Mesendoderm (in vitro differentiated cells): ENCODE data around the gene LY6G5B. TPM values are rescaled to one million over a fixed set of nuclear protein-coding genes. Genes with fewer than 3 reads are reported as not detected.
A peak's percentile ranks its signal among the peaks of the same experiment; 100 is the strongest.

Experiments
- DNase-seq: peaks from one replicate; pipeline ENCODE4 v3.0.0; 2013
- H2AK5ac ChIP-seq: 2 replicates; pipeline ENCODE4 v1.6.1; 2013; ENCODE audit warnings: low read length, inconsistent platforms
- H2BK120ac ChIP-seq: 2 replicates; pipeline ENCODE4 v1.6.1; 2013; ENCODE audit warnings: low read depth, mild to moderate bottlenecking, low read length, moderate library complexity, mixed read lengths
- H2BK15ac ChIP-seq: replicated peaks from 2 replicates; pipeline ENCODE4 v1.6.1; 2013; ENCODE audit warnings: low read depth, mild to moderate bottlenecking, moderate library complexity
- H2BK5ac ChIP-seq: 2 replicates; pipeline ENCODE4 v1.6.1; 2013; ENCODE audit warnings: low read length, inconsistent platforms
- H3K18ac ChIP-seq: 2 replicates; pipeline ENCODE4 v1.6.1; 2013; ENCODE audit warnings: mild to moderate bottlenecking, low read length, mixed read lengths
- H3K23ac ChIP-seq: one replicate; pipeline ENCODE4 v1.6.1; 2013; ENCODE audit warnings: low read length
- H3K27ac ChIP-seq: 2 replicates; pipeline ENCODE4 v1.5.1; 2013; ENCODE audit warnings: low read depth, mild to moderate bottlenecking, inconsistent platforms, low read length, moderate library complexity
- H3K27me3 ChIP-seq: 2 replicates; pipeline ENCODE4 v1.6.1; 2013; ENCODE audit warnings: low read length, control low read depth, mild to moderate bottlenecking, inconsistent platforms; ENCODE audit not compliant: insufficient read depth, poor library complexity
- H3K36me3 ChIP-seq: 2 replicates; pipeline ENCODE4 v1.6.1; 2013; ENCODE audit warnings: low read length, inconsistent platforms; ENCODE audit not compliant: control insufficient read depth, insufficient read depth
- H3K4ac ChIP-seq: one replicate; pipeline ENCODE4 v1.6.1; 2013; ENCODE audit warnings: low read depth, mild to moderate bottlenecking, low read length, moderate library complexity
- H3K4me1 ChIP-seq: 2 replicates; pipeline ENCODE4 v1.6.1; 2013; ENCODE audit warnings: low read depth, low read length, inconsistent platforms; ENCODE audit not compliant: control insufficient read depth
- H3K4me2 ChIP-seq: 2 replicates; pipeline ENCODE4 v1.6.1; 2013; ENCODE audit warnings: low read length
- H3K4me3 ChIP-seq: 2 replicates; pipeline ENCODE4 v1.5.1; 2013; ENCODE audit warnings: mild to moderate bottlenecking, low read length
- H3K56ac ChIP-seq: one replicate; pipeline ENCODE4 v1.6.1; 2013; ENCODE audit warnings: low read length
- H3K79me1 ChIP-seq: 2 replicates; pipeline ENCODE4 v1.6.1; 2013; ENCODE audit warnings: low read length, inconsistent platforms
- H3K79me2 ChIP-seq: 2 replicates; pipeline ENCODE4 v1.6.1; 2013; ENCODE audit warnings: mild to moderate bottlenecking, low read length; ENCODE audit not compliant: control insufficient read depth, insufficient read depth
- H3K9ac ChIP-seq: 2 replicates; pipeline ENCODE4 v1.6.1; 2013; ENCODE audit warnings: low read length, inconsistent platforms
- H4K5ac ChIP-seq: one replicate; pipeline ENCODE4 v1.6.1; 2013; ENCODE audit warnings: low read length
- H4K8ac ChIP-seq: one replicate; pipeline ENCODE4 v1.6.1; 2013; ENCODE audit warnings: low read depth, mild to moderate bottlenecking, control low read depth, low read length, moderate library complexity
- WGBS: extraction: QIAGEN DNeasy Blood & Tissue Kit; methylation state at CpG from one replicate; pipeline ENCODE4 v1.1.7; 2013; ENCODE audit warnings: low lambda C conversion rate, missing lambda C conversion rate; ENCODE audit not compliant: insufficient coverage; ENCODE audit errors: extremely low coverage; 5-methylcytosine and 5-hydroxymethylcytosine counted together
- polyA plus RNA-seq, 2 experiments: library from polyadenylated mRNA; stranded (reverse); fragments of 200-250 nt; gene quantifications; one replicate each; pipeline ENCODE4 v1.2.3, GENCODE V29; 2013

The LY6G5B gene, protein sequence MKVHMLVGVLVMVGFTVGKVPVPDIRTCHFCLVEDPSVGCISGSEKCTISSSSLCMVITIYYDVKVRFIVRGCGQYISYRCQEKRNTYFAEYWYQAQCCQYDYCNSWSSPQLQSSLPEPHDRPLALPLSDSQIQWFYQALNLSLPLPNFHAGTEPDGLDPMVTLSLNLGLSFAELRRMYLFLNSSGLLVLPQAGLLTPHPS
- polyA plus RNA-seq (2013, experiment 1 of 2) = 10.5 TPM
- 12.0 TPM for polyA plus RNA-seq (2013, experiment 2 of 2)

DNA sequence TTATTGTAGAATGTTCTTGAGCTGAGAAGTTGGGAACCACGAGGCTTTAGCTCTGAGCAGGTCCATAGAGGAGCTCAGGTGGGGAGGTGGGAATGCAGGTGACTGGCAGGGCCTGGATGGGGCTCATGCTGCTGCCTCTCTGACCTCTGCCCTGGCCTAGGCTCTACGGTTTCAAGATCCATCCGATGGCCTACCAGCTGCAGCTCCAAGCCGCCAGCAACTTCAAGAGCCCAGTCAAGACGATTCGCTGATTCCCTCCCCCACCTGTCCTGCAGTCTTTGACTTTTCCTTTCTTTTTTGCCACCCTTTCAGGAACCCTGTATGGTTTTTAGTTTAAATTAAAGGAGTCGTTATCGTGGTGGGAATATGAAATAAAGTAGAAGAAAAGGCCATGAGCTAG, at the start of gene LY6G5B:
LY6G5B (plus strand) TSS at position 301 of the 400 bp plus-strand sequence. CDS start 975 bp downstream, outside the sequence.
- Histone ChIP-seq H4K5ac (no peak within 1 kb of the TSS), H3K4me3 (no peak within 1 kb of the TSS), H3K4me1 (peaks cover 3% of the 10 kb centered on the region), H4K8ac (no peak within 1 kb of the TSS), H3K27ac (no peak within 1 kb of the TSS), H3K27me3 (no peaks in the 10 kb centered on the region), H3K79me2 (peaks cover 24% of the 10 kb centered on the region), H2BK120ac (no peak within 1 kb of the TSS), H2BK15ac (no peak within 1 kb of the TSS), H3K9ac (no peak within 1 kb of the TSS), H2BK5ac (no peak within 1 kb of the TSS), H3K56ac (no peak within 1 kb of the TSS), H3K4ac (no peak within 1 kb of the TSS), H2AK5ac (no peak within 1 kb of the TSS), H3K23ac (no peak within 1 kb of the TSS), H3K4me2 (no peak within 1 kb of the TSS), H3K18ac (no peak within 1 kb of the TSS), H3K36me3 (peaks cover 21% of the 10 kb centered on the region), H3K79me1 (peaks cover 24% of the 10 kb centered on the region)
- no peak for DNase-seq
- WGBS = no CpG with 5 or more reads among the region's 8 CpGs

DNA sequence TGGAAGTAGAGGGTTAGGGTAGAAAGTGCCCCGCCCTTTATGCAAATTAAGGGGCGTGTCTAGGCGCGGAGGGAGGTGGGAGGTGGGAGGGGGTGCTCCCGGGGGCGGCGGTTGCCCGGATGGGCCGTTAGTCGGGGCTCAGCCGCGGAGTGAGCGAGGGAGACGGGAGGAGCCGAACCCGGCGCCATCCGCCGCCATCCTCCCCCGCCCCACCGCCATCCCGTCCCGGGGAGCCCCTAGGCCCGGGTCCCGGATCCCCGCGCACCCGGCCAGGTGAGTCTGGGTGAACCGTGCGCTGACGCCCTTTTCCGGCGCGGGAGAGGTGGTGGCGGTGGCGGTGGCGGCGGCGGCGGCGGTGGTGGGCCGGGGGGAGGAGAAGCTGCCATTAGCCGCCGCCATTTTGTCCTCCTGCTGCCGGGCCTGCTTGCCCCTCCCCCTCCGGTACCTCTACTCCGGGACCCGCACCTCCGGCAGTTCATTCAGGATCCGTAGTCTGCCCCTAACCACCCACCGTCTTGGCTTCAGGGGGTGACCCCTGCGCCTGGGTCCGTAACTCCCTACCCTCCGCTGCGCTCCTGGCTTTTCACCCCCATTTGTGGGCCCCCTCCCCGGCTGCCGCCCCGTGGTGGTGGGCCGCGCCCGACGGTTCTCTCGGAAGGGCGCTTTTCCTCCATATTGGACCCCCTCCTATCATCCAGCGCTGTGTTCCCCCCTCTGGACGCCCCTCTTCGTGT, 49.0 kb upstream of the LY6G5B start, which contains the start of gene PRRC2A:
PRRC2A (plus strand) TSS at position 130 of the 734 bp plus-strand sequence. CDS start 2,075 bp downstream, outside the sequence.
- Histone ChIP-seq H3K56ac (peak within 1 kb of the TSS; percentile 100), H2BK15ac (no peak within 1 kb of the TSS), H4K8ac (peak within 1 kb of the TSS; percentile 90), H2AK5ac (peak within 1 kb of the TSS; percentile 91), H3K18ac (peak within 1 kb of the TSS; percentile 98), H3K79me1 (peaks cover 10% of the 10 kb centered on the region), H3K79me2 (peaks cover 37% of the 10 kb centered on the region), H3K27ac (peak within 1 kb of the TSS; percentile 100), H3K36me3 (peaks cover 15% of the 10 kb centered on the region), H3K4me2 (peak within 1 kb of the TSS; percentile 83), H3K23ac (peak within 1 kb of the TSS; percentile 95), H3K4me1 (peaks cover 1% of the 10 kb centered on the region), H3K4me3 (peak within 1 kb of the TSS; percentile 100), H2BK5ac (peak within 1 kb of the TSS; percentile 92), H3K27me3 (no peaks in the 10 kb centered on the region), H4K5ac (peak within 1 kb of the TSS; percentile 85), H3K9ac (peak within 1 kb of the TSS; percentile 96), H3K4ac (peak within 1 kb of the TSS; percentile 96), H2BK120ac (peak within 1 kb of the TSS; percentile 69)
- WGBS = no CpG with 5 or more reads among the region's 67 CpGs
- peak; percentile 89 for DNase-seq

DNA sequence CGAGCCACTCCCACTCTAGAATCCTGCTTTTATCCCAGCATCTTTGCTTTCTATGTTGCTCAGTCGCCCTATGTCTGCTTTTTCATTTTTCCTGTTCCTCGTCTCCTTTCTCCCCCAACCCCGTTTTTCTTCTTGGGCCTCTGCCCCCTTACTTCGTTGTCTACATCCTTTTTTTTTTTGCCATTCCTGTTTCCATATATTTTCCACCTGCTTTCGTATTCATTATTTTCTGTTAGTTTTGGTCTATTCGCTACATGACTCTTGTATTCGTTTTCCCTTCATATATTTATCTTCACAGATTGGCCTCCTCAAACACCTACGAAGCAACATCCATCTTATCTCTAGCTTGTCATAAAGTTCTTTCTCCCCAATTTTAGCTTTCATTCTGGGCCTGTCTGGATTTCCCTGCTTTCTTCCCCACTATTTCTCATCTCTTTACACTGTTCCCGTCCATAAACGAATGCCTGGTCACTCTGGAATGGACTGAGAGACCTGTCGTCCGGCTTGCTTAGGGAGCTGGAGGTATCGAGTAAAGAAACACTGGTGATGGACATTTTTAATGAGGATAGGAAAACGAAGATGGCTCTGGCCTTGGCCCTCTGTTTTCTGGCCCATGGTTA, 48.3 kb upstream of the LY6G5B start:
- H4K8ac ChIP-seq = no peak overlapping the region
- DNase-seq = no peak
- H3K4ac ChIP-seq = peak overlapping the region; percentile 92
- peak overlapping the region; percentile 100 for H3K4me3 ChIP-seq
- peak overlapping the region; percentile 85 for H4K5ac ChIP-seq
- peak overlapping the region; percentile 5 for H2BK120ac ChIP-seq
- peaks cover 10% of the 10 kb centered on the region for H3K79me1 ChIP-seq
- peak overlapping the region; percentile 95 for H3K27ac ChIP-seq
- peak overlapping the region; percentile 95 for H3K23ac ChIP-seq
- H3K27me3 ChIP-seq = no peaks in the 10 kb centered on the region
- no peaks in the 10 kb centered on the region for H3K4me1 ChIP-seq
- no peak overlapping the region for H2BK15ac ChIP-seq
- no CpG with 5 or more reads among the region's 15 CpGs for WGBS
- H2AK5ac ChIP-seq = peak overlapping the region; percentile 91
- H3K36me3 ChIP-seq = peaks cover 16% of the 10 kb centered on the region
- H3K9ac ChIP-seq = peak overlapping the region; percentile 88
- H3K4me2 ChIP-seq = peak overlapping the region; percentile 83
- H3K56ac ChIP-seq = peak overlapping the region; percentile 100
- peak overlapping the region; percentile 75 for H3K18ac ChIP-seq
- peak overlapping the region; percentile 92 for H2BK5ac ChIP-seq
- H3K79me2 ChIP-seq = peaks cover 37% of the 10 kb centered on the region

DNA sequence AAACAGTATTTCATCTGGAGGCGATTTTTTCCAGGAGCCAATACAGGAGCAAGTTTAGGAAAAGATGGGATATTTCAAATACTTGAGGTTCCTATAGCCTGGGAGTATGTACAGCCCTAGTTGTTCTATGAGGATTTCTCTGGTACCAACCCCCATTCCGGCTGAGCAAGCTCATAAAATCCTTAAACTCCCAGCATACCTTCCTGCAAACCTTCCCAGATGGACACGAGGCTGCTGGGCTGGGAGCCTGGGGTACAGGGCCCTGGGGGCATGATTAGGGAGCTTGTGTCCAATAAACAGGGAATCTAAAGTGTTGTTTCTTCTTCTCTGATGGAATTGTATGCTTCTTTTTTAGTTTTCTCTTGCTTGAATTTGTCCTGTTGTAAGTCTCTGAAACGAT, 47.8 kb upstream of the LY6G5B start:
- Histone ChIP-seq H4K5ac (no peak overlapping the region), H3K23ac (no peak overlapping the region), H3K4ac (no peak overlapping the region), H3K4me1 (no peaks in the 10 kb centered on the region), H3K27ac (no peak overlapping the region), H3K18ac (no peak overlapping the region), H3K4me3 (peak overlapping the region; percentile 3), H3K79me2 (peaks cover 40% of the 10 kb centered on the region), H3K4me2 (peak overlapping the region; percentile 83), H2BK120ac (no peak overlapping the region), H2BK15ac (no peak overlapping the region), H3K27me3 (no peaks in the 10 kb centered on the region), H3K36me3 (peaks cover 21% of the 10 kb centered on the region), H3K79me1 (peaks cover 13% of the 10 kb centered on the region), H3K56ac (peak overlapping the region; percentile 100), H3K9ac (peak overlapping the region; percentile 88), H4K8ac (no peak overlapping the region), H2BK5ac (no peak overlapping the region), H2AK5ac (no peak overlapping the region)
- no peak for DNase-seq
- WGBS = no CpG with 5 or more reads among the region's 4 CpGs

DNA sequence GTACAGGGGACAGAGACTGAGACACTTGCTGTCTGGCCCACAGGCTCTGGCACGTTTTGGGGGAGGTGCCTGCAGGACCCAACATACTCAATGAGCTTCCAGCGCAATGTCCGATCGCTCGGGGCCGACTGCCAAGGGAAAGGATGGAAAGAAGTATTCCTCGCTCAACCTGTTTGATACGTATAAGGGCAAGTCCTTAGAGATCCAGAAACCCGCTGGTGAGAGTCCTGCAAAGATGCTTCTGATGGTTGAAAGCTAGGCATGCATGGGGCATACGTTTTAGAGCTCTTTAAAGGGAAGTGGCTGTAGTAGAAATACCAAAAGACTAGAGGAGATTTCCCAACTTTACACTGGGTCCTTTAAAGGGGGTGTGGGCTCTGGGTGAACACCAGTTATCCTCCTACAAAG, 47.1 kb upstream of the LY6G5B start:
- Histone ChIP-seq H4K8ac (no peak overlapping the region), H3K79me1 (peaks cover 13% of the 10 kb centered on the region), H3K36me3 (peaks cover 23% of the 10 kb centered on the region), H2BK5ac (no peak overlapping the region), H4K5ac (no peak overlapping the region), H2BK120ac (no peak overlapping the region), H2BK15ac (no peak overlapping the region), H3K9ac (peak overlapping the region; percentile 88), H3K56ac (peak overlapping the region; percentile 26), H3K18ac (no peak overlapping the region), H2AK5ac (no peak overlapping the region), H3K79me2 (peaks cover 40% of the 10 kb centered on the region), H3K27ac (no peak overlapping the region), H3K23ac (no peak overlapping the region), H3K4ac (no peak overlapping the region), H3K4me1 (no peaks in the 10 kb centered on the region), H3K4me2 (peak overlapping the region; percentile 83), H3K27me3 (no peaks in the 10 kb centered on the region), H3K4me3 (no peak overlapping the region)
- DNase-seq = no peak
- no CpG with 5 or more reads among the region's 10 CpGs for WGBS
